Measurements from ENCODE around the gene ITPK1. TPM values are rescaled to one million over a fixed set of nuclear protein-coding genes. Genes with fewer than 3 reads are reported as not detected.

Gene ITPK1
- total RNA-seq, 1 experiment from 2014 or later: 38.5 TPM

- no peak for DNase-seq (ENCODE audit: low spot score)
- Histone ChIP-seq H3K27ac (ENCODE audit: low read depth, low read length, poor library complexity, severe bottlenecking) (no peak overlapping the region), H3K36me3 (ENCODE audit: insufficient read depth, low read length, poor library complexity, severe bottlenecking) (no peaks in the 10 kb centered on the region), H3K9me3 (ENCODE audit: low read depth, low read length, poor library complexity, severe bottlenecking) (no peaks in the 10 kb centered on the region), H3K4me3 (ENCODE audit: low read depth, low read length, poor library complexity, severe bottlenecking) (no peak overlapping the region), H3K4me1 (ENCODE audit: insufficient read depth, low read length, poor library complexity, severe bottlenecking) (no peaks in the 10 kb centered on the region), H3K27me3 (replicated peaks; ENCODE audit: insufficient read depth, low read depth, low read length, poor library complexity) (no peaks in the 10 kb centered on the region)
- intact Hi-C loops (cut with micrococcal nuclease; ENCODE audit: unreplicated experiment): no loop called here
- POLR2A ChIA-PET (ENCODE audit: low non-redundant PET): no interaction called here
- CTCF ChIA-PET: no interaction called here
- no TSS peak for BruUV-seq (replicated peaks)
- TF ChIP-seq EZH2 (IDR thresholded peaks at IDR 0.05; ENCODE audit: borderline replicate concordance, low read depth, low read length, poor library complexity, severe bottlenecking) (no peak), CTCF (conservative IDR thresholded peaks at IDR 0.05; ENCODE audit: low read depth, low read length) (no peak)
Measured at GRCh38 chr14:92949496-92950192, 166.1 kb downstream of the ITPK1 start.

GRCh38 chr14:92948647-92949046 is 167.1 kb downstream of the ITPK1 start:
- H3K27me3 ChIP-seq (replicated peaks; ENCODE audit: insufficient read depth, low read depth, low read length, poor library complexity): no peaks in the 10 kb centered on the region
- DNase-seq (ENCODE audit: low spot score): no peak
- TF ChIP-seq EZH2 (IDR thresholded peaks at IDR 0.05; ENCODE audit: borderline replicate concordance, low read depth, low read length, poor library complexity, severe bottlenecking) (no peak), CTCF (conservative IDR thresholded peaks at IDR 0.05; ENCODE audit: low read depth, low read length) (no peak)
- no peaks in the 10 kb centered on the region for H3K4me1 ChIP-seq (ENCODE audit: insufficient read depth, low read length, poor library complexity, severe bottlenecking)
- ChIA-PET POLR2A (ENCODE audit: low non-redundant PET) (no interaction called here), CTCF (no interaction called here)
- intact Hi-C loops (cut with micrococcal nuclease; ENCODE audit: unreplicated experiment): no loop called here
- no peak overlapping the region for H3K27ac ChIP-seq (ENCODE audit: low read depth, low read length, poor library complexity, severe bottlenecking)
- BruUV-seq (replicated peaks): no TSS peak
- H3K9me3 ChIP-seq (ENCODE audit: low read depth, low read length, poor library complexity, severe bottlenecking): no peaks in the 10 kb centered on the region
- no peak overlapping the region for H3K4me3 ChIP-seq (ENCODE audit: low read depth, low read length, poor library complexity, severe bottlenecking)
- H3K36me3 ChIP-seq (ENCODE audit: insufficient read depth, low read length, poor library complexity, severe bottlenecking): no peaks in the 10 kb centered on the region

- POLR2A ChIA-PET (ENCODE audit: low non-redundant PET): no interaction called here
- CTCF ChIA-PET: no interaction called here
- H3K36me3 ChIP-seq (ENCODE audit: insufficient read depth, low read length, poor library complexity, severe bottlenecking): no peaks in the 10 kb centered on the region
Measured at GRCh38 chr14:92946847-92947545, 168.7 kb downstream of the ITPK1 start.

More at GRCh38 chr14:92946847-92947545, 168.7 kb downstream of the ITPK1 start:
- no TSS peak for BruUV-seq (replicated peaks)
- no peaks in the 10 kb centered on the region for H3K4me1 ChIP-seq (ENCODE audit: insufficient read depth, low read length, poor library complexity, severe bottlenecking)
- intact Hi-C loops (cut with micrococcal nuclease; ENCODE audit: unreplicated experiment): no loop called here
- no peak for TF ChIP-seq CTCF (conservative IDR thresholded peaks at IDR 0.05; ENCODE audit: low read depth, low read length)
- TF ChIP-seq EZH2 (IDR thresholded peaks at IDR 0.05; ENCODE audit: borderline replicate concordance, low read depth, low read length, poor library complexity, severe bottlenecking): no peak
- DNase-seq (ENCODE audit: low spot score): no peak
- H3K27me3 ChIP-seq (replicated peaks; ENCODE audit: insufficient read depth, low read depth, low read length, poor library complexity): no peaks in the 10 kb centered on the region
- no peak overlapping the region for H3K27ac ChIP-seq (ENCODE audit: low read depth, low read length, poor library complexity, severe bottlenecking)
- H3K4me3 ChIP-seq (ENCODE audit: low read depth, low read length, poor library complexity, severe bottlenecking): no peak overlapping the region
- H3K9me3 ChIP-seq (ENCODE audit: low read depth, low read length, poor library complexity, severe bottlenecking): no peaks in the 10 kb centered on the region

All from A673 (cell line).